Measurements from ENCODE around the gene PRKN.

The PRKN gene

GRCh38 chr6:162014069-162014811 lies 713.3 kb downstream of the PRKN start:
- DNase-seq: no peak

GRCh38 chr6:162005372-162005771 lies 722.2 kb downstream of the PRKN start:
- DNase-seq: no peak

GRCh38 chr6:161996783-161997182 lies 730.8 kb downstream of the PRKN start:
- DNase-seq: no peak

GRCh38 chr6:161985876-161986423 lies 741.6 kb downstream of the PRKN start:
- DNase-seq: no peak

GRCh38 chr6:161984713-161985112 lies 742.9 kb downstream of the PRKN start:
- DNase-seq: no peak

- DNase-seq: no peak
Measured at GRCh38 chr6:161976553-161976952, 751.0 kb downstream of the PRKN start.

GRCh38 chr6:161973064-161973463 lies 754.5 kb downstream of the PRKN start:
- no peak for DNase-seq

- DNase-seq: no peak
Measured at GRCh38 chr6:161971043-161971442, 756.5 kb downstream of the PRKN start.

- no peak for DNase-seq
Measured at GRCh38 chr6:161963634-161964234, 763.8 kb downstream of the PRKN start.

GRCh38 chr6:161963181-161963580 lies 764.4 kb downstream of the PRKN start:
- DNase-seq: no peak

GRCh38 chr6:161961796-161962195 lies 765.8 kb downstream of the PRKN start:
- no peak for DNase-seq

- no peak for DNase-seq
Measured at GRCh38 chr6:161961046-161961445, 766.5 kb downstream of the PRKN start.

GRCh38 chr6:161959072-161959471 lies 768.5 kb downstream of the PRKN start:
- DNase-seq: no peak

- no peak for DNase-seq
Measured at GRCh38 chr6:161956082-161956481, 771.5 kb downstream of the PRKN start.

- no peak for DNase-seq
Measured at GRCh38 chr6:161954699-161955276, 772.8 kb downstream of the PRKN start.

- no peak for DNase-seq
Measured at GRCh38 chr6:161954077-161954476, 773.5 kb downstream of the PRKN start.

GRCh38 chr6:161951126-161951525 lies 776.4 kb downstream of the PRKN start:
- DNase-seq: no peak

- DNase-seq: no peak
Measured at GRCh38 chr6:161949531-161949930, 778.0 kb downstream of the PRKN start.

GRCh38 chr6:161948462-161948861 lies 779.1 kb downstream of the PRKN start:
- no peak for DNase-seq

GRCh38 chr6:161947371-161947770 lies 780.2 kb downstream of the PRKN start:
- DNase-seq: no peak

- no peak for DNase-seq
Measured at GRCh38 chr6:161946461-161946860, 781.1 kb downstream of the PRKN start.

GRCh38 chr6:161943561-161943960 lies 784.0 kb downstream of the PRKN start:
- no peak for DNase-seq

GRCh38 chr6:161941565-161941964 lies 786.0 kb downstream of the PRKN start:
- DNase-seq: no peak

- DNase-seq: no peak
Measured at GRCh38 chr6:161940519-161940918, 787.0 kb downstream of the PRKN start.
